Tongue (tissue), 2 donors: Measurements from ENCODE around the gene HLA-DPB1. TPM values are rescaled to one million over a fixed set of nuclear protein-coding genes. Genes with fewer than 3 reads are reported as not detected.
"Not testable (repeated sequence)": the region's sequence is repeated elsewhere in the genome, so short reads cannot be mapped to it uniquely, and the experiment has no call there.

Experiments used
- DNase-seq: peaks from one replicate; pipeline ENCODE4 v3.0.0-alpha.2; 2015
- total RNA-seq: library from RNA; depleted of rRNA; stranded (reverse); fragments of >200 nt; gene quantifications from one replicate; pipeline ENCODE4 v1.2.3, GENCODE V29; 2014

HLA-DPB1 gene
- total RNA-seq, result 9.9 TPM

DNA sequence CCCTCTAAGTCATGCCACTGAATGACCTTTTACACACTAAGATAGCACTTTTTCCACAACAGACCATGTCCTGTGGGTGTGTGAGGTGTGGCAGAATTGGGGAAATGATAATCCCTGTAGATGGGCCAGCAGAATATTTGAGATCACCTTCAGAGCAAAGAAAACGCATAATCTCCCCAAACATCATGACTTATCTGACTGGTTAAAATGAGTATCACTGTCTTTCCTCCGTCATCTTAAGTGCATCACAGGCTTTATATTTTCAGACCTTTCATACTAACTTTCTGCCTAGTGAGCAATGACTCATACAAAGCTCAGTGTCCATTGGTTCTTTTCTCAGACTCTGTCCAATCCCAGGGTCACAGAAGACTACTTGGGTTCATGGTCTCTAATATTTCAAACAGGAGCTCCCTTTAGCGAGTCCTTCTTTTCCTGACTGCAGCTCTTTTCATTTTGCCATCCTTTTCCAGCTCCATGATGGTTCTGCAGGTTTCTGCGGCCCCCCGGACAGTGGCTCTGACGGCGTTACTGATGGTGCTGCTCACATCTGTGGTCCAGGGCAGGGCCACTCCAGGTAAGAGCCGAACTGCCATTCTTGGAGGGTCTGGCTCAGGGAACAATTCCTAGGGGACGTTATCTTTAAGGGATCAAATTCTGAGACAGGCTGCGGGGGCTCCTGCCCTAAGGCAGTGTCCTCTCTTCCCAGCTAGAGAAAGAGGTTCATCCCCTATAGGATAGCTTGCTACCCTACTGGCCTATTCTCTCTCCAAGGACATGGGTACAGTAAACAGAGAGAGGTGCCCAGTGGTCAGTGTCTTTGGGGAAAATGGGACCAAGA lies at the start of gene HLA-DPB1:
Gene HLA-DPB1, plus strand, starts transcription at position 423 of the 838 bp plus-strand sequence. Its CDS starts 52 bp downstream, at position 475.
- DNase-seq, result peak; percentile 66

DNA sequence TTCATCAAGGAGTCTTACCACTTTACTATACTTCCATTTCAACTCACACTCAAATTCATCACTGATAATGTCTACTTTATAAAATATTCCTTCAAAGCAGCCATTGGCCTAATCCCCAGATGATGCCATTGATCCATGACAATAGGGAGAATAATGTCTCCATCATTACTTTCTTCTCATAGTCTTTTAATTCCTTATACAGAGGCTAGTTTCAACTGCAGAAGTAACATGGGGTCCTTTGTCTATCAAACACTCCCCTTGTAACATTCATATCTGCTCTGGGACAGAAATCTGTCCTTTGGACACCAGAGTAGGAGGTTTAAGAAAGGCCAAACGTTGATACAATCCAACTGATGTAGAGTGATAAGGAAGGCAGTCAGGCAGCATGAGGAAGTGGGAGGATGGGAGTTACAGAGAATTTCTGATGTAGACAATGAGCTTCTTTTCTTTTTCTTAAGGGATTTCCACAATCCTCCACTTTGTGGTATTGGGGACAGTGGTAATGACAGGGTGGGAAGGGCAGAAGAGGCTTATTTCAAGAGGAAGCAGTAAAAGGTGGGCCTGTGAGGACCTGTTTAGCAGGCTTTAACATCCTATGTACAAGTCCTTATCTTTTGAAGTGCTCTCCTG lies 47.5 kb upstream of the HLA-DPB1 start:
- no peak for DNase-seq

DNA sequence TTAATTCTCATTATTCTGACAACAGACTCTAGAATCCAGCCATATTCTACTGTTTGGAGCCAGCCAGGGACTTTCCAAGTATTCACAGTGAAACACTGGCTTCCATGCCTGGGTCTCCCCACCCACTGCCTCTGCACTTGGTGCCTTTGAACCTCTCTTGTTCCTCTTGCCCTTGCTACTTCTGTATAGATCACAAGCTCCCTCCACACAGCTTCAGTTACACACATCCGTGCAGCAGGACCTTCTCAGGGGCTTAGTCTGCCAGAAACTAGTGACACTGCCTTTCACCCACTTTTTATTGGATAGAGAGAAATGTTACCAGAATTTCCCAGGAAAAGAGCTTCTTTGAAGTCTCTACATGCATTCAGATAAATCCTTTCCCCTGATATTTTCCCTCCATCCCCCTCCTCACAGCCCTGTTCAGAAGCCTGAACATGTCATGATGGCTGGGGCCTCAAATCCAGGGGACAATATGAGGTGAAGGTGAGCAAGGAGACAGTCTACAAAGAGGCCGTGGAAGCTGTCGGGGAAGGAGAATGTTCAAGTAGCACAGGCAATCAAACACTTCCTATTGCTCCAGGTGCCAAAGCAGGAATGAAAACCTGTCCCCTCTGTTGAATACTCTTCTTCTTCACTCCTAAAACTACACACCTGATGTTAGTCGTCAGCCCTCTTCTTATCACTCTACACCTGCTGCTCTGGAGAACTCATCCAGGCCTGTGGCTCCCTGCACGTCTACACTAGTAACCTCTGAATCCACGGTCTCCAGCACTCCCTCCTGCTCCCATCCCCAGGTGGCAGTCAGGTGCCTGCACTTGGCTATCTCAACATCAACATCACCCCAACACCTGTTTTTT lies 46.2 kb upstream of the HLA-DPB1 start:
- DNase-seq, result peak; percentile 12

DNA sequence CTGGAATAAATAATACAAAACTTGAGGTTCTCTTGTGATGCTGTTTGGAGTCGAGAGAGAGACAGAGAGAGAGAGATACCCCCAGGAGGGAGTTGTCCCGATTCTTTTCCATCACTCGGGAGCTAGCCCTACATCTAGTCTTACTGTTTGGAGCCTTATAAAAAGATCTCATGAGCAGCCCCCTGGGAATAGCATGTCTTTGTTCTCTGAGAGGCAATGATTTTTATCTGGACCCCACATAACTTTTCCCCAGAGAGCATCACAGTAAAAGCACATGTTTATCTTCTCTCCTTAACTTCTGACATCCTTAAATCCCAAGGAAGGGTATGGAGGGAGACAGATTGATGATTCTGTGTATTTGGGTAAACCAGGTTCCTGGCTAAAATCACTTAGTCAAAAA lies 45.5 kb upstream of the HLA-DPB1 start:
- DNase-seq, result no peak

DNA sequence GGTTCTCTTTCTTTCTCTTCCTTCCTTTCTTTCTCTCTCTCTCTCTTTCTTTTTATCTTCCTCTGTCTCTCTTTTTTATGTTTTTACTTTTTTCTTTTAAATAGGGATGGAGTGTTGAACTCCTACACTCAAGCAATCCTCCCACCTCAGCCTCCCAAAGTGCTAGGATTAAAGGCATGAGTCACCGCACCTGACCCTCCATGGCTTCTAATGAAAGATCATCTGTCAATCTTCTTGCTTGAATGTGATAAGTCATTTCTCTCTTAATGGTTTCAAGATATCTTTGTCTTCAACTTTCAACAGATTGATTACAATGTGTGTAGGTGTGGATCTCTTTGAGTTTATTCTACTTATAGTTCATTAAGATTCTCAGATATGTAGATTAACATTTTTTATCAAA lies 41.2 kb upstream of the HLA-DPB1 start:
- no peak for DNase-seq

DNA sequence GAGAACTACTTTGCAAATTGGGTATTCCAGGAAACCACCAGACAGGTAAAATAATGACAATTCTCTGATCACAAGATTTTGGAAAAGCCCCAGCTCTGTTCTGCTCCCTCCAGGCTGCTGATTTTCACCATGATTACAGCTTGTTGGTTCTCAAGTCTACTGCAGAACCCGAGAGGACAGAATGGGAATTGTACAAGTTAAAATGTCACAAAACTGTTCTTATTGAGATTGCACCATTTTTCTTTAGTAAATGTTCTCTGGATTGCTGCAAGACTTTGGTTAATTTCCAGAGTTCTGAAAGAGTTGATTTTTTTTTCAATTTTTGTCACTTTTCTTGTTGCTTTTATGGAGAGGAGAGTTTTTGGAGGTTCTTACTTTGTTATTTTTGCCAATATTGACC lies 39.3 kb upstream of the HLA-DPB1 start:
- DNase-seq, result no peak

DNA sequence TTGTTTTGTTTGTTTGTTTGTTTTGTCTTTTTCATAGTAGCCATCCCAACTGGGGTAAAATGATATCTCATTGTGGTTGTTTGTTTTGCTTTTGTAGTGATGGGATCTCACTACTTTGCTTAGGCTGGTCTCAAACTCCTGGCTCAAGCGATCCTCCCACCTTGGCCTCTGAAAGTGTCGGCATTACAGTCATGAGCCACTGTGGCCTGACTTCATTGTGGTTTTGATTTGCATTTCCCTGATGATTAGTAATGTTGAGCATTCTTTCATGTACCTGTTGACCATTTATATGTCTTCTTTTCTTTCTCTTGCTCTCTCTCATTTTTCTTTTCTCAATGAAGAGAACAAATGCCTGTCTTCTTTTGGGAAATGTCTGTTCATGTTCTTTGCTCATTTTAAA lies 35.6 kb upstream of the HLA-DPB1 start:
- no peak for DNase-seq

DNA sequence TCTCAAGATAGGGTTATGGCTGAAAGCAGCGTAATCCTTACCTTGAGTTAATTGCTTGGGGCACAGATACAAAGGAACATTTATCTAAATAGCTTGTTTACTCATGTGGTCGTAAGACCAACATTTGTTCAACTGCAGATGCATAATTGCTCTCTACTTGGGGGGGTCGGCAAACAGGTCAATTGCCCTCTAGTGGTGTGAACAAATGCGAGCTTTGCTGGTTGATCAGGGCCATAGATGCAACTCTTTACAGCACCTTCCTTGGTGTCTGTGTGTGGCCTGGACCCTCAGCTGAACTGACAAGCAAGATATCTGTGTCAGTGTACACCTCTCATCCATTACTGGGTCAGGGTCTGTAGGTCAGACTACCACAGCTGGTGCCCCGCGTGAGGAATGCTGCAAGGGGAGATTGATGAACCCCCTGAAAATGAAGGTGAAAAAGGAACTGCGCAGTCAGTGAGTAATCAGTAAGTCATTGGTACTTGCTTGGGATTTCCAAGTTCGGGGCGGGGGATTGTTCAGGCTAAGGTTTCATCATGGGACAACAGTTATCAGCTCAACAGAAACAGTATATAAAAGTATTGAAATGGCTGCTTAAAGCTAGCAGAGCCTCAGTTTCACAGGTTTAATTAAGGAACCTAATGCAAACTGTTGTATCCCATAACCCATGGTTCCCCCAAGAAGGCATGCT lies 26.3 kb upstream of the HLA-DPB1 start:
- no peak for DNase-seq

DNA sequence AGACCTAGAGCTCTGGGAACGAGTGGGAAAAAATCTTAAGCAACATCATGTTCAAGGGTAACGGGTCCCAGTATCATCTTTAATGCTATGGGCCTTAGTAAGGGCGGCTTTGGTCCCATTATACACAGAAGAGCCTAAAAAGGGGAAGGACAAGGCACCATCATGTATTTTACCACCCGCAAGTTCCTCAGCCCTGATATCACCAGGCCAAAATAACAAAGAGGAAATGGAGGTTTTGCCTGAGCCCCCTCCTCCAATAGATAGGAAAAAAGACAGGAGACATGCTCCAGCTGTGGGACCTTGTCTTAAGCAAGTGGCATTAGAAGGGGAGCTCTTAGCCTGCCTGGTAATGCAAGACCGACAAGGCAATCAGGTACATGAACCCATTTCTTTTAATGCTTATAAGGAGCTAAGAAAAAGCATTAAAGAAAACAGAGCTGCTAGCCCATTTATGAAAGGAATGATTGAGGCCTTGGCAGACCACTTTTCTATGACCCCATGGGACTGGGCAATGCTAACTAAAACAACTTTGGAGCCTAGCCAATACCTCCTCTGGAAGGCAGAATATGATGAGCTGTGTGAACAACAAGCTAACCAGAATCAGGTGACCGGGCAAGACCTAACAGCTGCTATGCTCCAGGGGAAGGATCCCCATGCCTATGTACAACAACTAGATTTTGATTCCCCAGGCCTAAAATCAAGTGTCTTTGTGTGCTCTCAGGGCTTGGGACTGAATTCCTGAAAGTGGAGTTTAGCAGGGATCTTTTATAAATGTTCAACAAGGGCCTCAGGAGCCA lies 25.6 kb upstream of the HLA-DPB1 start:
- peak; percentile 56 for DNase-seq

DNA sequence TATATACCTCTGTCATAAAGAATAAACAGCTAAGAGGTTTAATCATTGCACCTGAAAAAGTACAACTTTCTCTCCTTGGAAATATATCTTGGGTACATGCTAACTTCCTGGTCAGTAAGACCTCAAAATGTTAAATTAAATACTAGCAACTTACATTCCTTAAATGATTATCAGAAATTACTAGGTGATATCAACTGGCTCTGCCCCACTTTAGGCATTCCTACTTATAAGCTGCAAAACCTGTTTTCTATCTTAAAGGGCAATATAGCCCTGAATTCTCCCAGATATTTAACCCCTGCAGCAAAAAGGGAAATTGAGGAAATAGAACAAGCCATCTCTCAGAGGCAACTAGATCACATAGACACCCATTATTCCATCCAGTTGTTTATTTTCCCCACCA lies 23.2 kb upstream of the HLA-DPB1 start:
- DNase-seq, result no peak

DNA sequence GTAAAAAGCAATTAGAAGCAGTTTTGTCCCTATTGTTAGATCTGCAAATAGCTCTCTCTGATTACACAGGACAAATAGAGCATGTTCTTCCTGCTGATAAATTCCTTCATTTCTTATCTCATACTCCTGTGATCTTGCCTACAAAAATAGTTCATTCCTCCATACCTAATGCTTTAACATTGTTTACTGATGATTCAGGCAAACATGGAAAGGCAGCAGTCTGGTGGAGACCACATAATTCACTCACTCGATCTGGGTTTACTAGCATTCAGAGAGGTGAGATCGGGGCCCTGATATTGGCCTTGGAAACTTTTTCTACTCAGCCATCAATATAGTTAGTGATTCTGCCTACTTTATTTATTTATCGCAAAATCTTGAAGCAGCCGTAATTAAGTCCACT lies 22.6 kb upstream of the HLA-DPB1 start:
- no peak for DNase-seq

DNA sequence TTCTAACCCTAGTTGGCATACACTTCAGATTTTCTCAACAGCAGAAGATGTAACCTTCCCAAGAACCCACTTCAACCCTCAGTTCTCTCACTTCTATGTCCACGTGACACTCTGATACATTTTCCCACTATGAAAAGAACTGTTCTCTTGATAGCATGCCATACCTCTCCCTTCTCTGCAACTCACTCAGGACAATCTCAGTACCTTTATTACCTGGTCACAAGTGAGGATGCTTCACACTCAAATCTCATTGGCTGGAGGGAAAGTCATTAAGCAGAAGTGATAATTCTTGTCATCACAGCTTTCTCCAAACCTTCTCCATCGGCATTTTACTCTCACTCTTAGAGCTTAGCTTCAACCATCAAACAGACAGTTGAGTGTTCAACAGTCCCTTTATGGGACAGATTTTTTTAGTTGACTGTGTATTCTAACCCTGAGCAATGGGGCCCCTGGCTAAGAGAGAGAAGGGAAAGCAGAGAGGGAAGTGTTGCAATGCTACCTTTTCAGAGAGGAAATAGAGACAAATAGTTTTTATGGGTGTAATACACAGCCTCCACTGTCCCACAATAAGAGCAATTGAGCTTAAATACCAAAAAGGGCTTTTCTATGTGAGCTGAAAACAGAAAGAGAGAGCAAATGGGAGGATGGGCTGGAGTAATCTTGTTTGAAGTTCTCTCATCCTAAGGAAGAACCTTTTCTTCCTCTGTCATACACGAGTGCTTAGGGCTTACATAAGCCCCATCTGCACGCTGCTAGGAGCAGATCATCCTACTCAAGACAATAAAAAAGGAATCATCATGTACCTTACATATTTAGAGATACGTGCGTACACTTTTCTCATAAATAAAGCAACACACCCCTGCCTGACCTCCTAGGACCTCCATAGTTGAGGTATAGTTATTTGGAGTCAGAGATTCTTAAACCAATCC lies 18.3 kb upstream of the HLA-DPB1 start:
- no peak for DNase-seq

DNA sequence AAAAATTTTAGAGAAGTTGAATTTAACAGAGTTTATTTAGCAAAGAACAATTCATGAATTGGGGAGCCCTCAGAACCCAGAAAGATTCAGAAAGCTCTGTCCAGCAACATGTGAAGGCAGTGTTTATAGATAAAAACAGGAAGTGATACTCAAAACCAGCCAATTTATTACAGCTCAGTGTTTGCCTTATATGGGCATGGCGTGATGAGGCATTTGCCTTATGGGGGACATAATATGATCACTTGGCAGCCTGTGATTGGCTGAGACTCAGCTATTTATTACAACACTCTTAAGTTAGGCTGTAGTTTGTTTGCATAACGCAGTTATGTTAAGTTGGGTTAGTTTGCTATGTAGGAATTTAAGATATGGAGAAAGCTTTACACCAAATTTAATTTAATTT lies 13.8 kb upstream of the HLA-DPB1 start:
- DNase-seq, result no peak

DNA sequence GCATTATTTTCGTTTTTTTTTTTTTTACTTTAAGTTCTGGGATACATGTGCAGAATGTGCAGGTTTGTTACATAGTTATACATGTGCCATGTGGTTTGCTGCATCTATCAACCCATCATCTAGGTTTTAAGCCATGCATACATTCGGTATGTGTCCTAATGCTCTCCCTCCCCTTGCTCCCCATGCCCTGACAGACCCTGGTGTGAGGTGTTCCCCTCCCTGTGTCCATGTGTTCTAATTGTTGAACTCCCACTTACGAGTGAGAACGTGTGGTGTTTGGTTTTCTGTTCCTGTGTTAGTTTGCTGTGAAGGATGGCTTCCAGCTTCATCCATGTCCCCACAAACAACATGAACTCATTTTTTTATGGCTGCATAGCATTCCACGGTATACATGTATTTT lies 12.4 kb upstream of the HLA-DPB1 start:
- DNase-seq, result not testable (repeated sequence)

DNA sequence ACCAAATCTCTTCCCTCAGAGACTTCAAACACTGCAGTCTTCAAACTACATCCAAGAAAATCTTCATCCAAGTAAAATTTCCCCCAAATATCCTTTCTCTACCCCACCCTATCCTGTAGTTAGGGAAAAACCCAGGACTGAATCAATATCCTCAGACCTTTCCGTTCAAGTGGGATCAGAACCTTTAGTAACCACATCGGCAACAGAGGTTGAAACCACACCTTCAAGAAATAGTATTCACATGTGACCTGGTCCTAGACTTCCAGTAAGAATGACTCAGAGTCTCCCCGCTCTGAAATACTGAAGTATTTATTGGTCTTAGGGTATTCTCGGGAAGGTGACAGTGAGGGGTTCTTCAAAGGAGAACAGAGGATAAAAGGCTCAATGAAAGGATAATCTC lies 11.1 kb upstream of the HLA-DPB1 start:
- no peak for DNase-seq

DNA sequence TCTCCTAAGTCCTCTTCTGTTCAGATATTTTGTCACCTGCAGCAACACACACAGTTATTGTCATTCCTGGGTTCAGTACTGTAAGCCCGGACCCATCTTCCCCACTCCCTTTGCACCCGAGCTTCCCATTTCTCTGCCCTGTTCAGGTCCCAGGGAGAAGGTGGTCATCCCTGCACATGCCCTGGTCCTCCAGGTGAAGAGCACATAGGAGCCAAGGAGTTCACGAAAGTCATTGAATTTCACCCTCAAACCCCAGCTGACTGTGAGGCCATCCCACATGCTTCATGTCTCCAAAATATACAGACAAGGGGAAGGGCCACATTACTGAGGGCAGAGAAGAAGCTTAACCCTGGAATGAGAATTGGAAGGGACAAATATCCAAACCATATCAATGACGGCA lies 10.5 kb upstream of the HLA-DPB1 start:
- DNase-seq, result no peak

DNA sequence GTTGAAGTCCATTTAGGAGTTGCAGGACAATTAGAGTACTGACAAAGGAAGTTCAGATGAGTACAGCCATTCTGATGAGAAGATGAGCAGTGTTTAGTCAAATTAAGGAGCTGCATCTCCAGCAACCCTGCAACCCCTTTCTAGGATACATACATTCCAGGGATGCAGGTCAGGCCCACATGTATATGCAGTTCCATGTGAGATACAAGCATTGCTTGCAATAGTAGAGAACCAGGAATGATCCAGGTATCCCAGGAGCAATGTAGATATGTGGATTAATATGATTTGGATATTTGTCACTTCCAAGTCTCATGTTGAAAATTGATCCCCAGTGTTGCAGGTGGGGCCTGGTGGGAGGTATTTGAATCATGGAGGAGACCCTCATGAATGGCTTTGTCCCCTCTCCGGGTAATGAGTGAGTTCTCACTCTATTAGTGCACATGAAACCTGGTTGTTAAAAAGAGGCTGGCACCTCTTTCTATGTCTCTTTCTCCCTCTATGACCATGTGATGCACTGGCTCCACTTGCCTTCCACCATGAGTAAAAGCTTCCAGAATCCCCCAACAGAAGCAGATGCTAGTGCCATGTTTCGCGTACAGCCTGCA lies 8.8 kb upstream of the HLA-DPB1 start:
- no peak for DNase-seq

DNA sequence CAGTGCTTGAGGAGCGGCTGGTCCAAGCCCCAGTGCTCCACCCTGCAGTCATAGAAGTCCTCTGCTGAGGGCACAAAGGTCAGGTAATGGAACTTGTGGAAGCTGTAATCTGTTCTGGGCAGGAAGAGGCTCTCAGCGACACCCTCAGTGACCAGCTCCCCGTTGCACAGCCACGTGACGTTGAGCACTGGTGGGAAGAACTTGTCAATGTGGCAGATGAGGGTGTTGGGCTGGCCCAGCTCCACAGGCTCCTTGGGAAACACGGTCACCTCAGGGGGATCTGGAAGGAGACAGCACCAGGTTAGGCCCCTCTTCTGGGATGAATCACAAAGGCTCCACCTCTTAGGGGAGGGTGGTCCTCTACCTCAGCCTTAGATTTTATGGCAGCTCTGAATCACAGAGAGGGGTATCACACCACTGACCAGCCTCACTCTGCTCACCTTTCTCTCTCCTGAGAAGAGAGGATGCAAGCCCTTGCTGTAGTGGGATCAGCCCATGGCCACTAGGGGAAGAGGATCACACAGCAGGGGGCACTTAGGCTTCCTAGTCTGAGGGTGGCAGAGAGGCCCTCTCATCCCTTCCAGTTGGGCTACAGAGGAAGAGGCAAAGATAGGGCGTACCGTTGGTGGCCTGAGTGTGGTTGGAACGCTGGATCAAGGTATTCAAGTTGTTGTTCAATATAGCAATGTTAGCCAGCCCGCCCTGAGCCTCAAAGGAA lies 6.6 kb upstream of the HLA-DPB1 start:
- DNase-seq, result no peak

DNA sequence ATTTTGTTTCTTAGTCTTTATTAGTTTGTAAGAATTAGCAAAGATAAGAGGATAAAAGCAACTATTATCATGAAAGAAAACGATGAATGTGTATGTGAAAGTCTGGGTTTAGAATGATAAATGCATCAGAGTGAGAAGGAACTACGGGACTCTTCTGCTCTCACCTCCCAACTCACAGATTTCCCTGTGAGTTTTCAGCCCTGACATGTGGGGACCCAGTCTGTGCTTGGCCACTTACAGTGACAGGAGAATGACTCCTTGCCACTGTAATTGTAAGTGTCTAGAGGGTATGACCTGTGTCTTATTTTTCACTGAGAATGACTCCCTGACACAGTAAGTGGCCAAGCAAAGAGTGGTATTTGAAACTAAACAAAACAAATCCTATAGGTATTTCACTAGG lies 4.9 kb upstream of the HLA-DPB1 start:
- no peak for DNase-seq
